Liver (tissue), 9 donors: ENCODE results near the gene USP9X. TPM values are rescaled to one million over a fixed set of nuclear protein-coding genes. Genes with fewer than 3 reads are reported as not detected.

Experiments
- DNase-seq: peaks from one replicate; pipeline ENCODE4 v3.0.0-alpha.2; 2017; ENCODE audit warnings: low spot score
- H3K27ac ChIP-seq, 2 donors: one replicate each; pipeline ENCODE4 v1.7.0; 2013; ENCODE audit warnings: inconsistent platforms in 2 of 2, low read length in 2 of 2, control low read depth in 1 of 2, low read depth in 1 of 2, mild to moderate bottlenecking in 1 of 2
- H3K27me3 ChIP-seq, 4 donors: one replicate each; pipeline versions ENCODE4 v1.6.1 to v1.7.0; 2013; ENCODE audit warnings: low read length in 3 of 4, inconsistent platforms in 1 of 4, mild to moderate bottlenecking in 1 of 4, moderate library complexity in 1 of 4; ENCODE audit not compliant: control insufficient read depth in 4 of 4, insufficient read depth in 4 of 4
- H3K36me3 ChIP-seq, 4 donors: one replicate each; pipeline versions ENCODE4 v1.6.1 to v1.7.0; 2013; ENCODE audit warnings: low read length in 3 of 4, mild to moderate bottlenecking in 3 of 4, low read depth in 1 of 4, moderate library complexity in 1 of 4; ENCODE audit not compliant: control insufficient read depth in 4 of 4, insufficient read depth in 3 of 4
- H3K4me1 ChIP-seq, 4 donors: one replicate each; pipeline versions ENCODE4 v1.6.1 to v1.7.0; 2013; ENCODE audit warnings: low read length in 3 of 4, mild to moderate bottlenecking in 3 of 4, moderate library complexity in 1 of 4; ENCODE audit not compliant: control insufficient read depth in 4 of 4, insufficient read depth in 4 of 4
- H3K4me3 ChIP-seq, 3 donors: one replicate each; pipeline versions ENCODE4 v1.6.1 to v1.7.0; 2013; ENCODE audit warnings: low read length in 3 of 3, control low read depth in 1 of 3, low read depth in 1 of 3, mild to moderate bottlenecking in 1 of 3
- H3K9ac ChIP-seq, 2 donors: one replicate each; pipeline ENCODE4 v1.7.0; 2013; ENCODE audit warnings: low read length in 2 of 2, mild to moderate bottlenecking in 2 of 2, moderate library complexity in 2 of 2, control low read depth in 1 of 2, low read depth in 1 of 2
- H3K9me3 ChIP-seq, 4 donors: one replicate each; pipeline versions ENCODE4 v1.6.1 to v1.7.0; 2013; ENCODE audit warnings: low read length in 3 of 4; ENCODE audit not compliant: control insufficient read depth in 4 of 4
- ATF3 ChIP-seq: IDR thresholded peaks from 2 replicates; pipeline ENCODE4 v1.6.1; 2016; ENCODE audit warnings: antibody characterized with exemption
- EGR1 ChIP-seq, 2 donors: IDR thresholded peaks; 2 replicates each; pipeline ENCODE4 v1.6.1; 2016 to 2018; ENCODE audit warnings: antibody characterized with exemption in 2 of 2, low read depth in 2 of 2
- FOXA1 ChIP-seq: IDR thresholded peaks from 2 replicates; pipeline ENCODE4 v1.6.1; 2016; ENCODE audit warnings: antibody characterized with exemption
- FOXA2 ChIP-seq: IDR thresholded peaks from 2 replicates; pipeline ENCODE4 v1.6.1; 2016; ENCODE audit warnings: antibody characterized with exemption
- GABPA ChIP-seq, 2 donors: IDR thresholded peaks in 1 of 2; conservative IDR thresholded peaks in 1 of 2; 2 replicates each; pipeline ENCODE4 v1.6.1; 2016; ENCODE audit warnings: antibody characterized with exemption in 2 of 2, mild to moderate bottlenecking in 1 of 2, moderate library complexity in 1 of 2
- HNF4A ChIP-seq, 2 donors: conservative IDR thresholded peaks; 2 replicates each; pipeline ENCODE4 v1.6.1; 2016; ENCODE audit warnings: antibody characterized with exemption in 2 of 2, mild to moderate bottlenecking in 2 of 2
- HNF4G ChIP-seq: IDR thresholded peaks from 2 replicates; pipeline ENCODE4 v1.6.1; 2016; ENCODE audit warnings: antibody characterized with exemption
- JUND ChIP-seq, 2 donors: IDR thresholded peaks; 2 replicates each; pipeline ENCODE4 v1.6.1; 2016; ENCODE audit warnings: antibody characterized with exemption in 2 of 2
- NR2F2 ChIP-seq: IDR thresholded peaks from 2 replicates; pipeline ENCODE4 v1.6.1; 2016; ENCODE audit warnings: antibody characterized with exemption
- REST ChIP-seq: IDR thresholded peaks from 2 replicates; pipeline ENCODE4 v1.6.1; 2016; ENCODE audit warnings: antibody characterized with exemption, mild to moderate bottlenecking
- RXRA ChIP-seq, 2 donors: IDR thresholded peaks; 2 replicates each; pipeline ENCODE4 v1.6.1; 2017 to 2018; ENCODE audit warnings: antibody characterized with exemption in 2 of 2, mild to moderate bottlenecking in 1 of 2
- SP1 ChIP-seq: IDR thresholded peaks from 2 replicates; pipeline ENCODE4 v1.6.1; 2018; ENCODE audit warnings: antibody characterized with exemption, mild to moderate bottlenecking
- TAF1 ChIP-seq: conservative IDR thresholded peaks from 2 replicates; pipeline ENCODE4 v1.6.1; 2016; ENCODE audit warnings: antibody characterized with exemption, mild to moderate bottlenecking
- YY1 ChIP-seq: IDR thresholded peaks from 2 replicates; pipeline ENCODE4 v1.6.1; 2016; ENCODE audit warnings: antibody characterized with exemption, mild to moderate bottlenecking
- WGBS: extraction: QIAGEN DNeasy Blood & Tissue Kit; methylation state at CpG from one replicate; pipeline ENCODE4 v1.1.7; 2013; 5-methylcytosine and 5-hydroxymethylcytosine counted together
- polyA plus RNA-seq, 2 donors: library from polyadenylated mRNA; stranded (reverse) in 1 of 2; unstranded in 1 of 2; fragments of 200-250 nt in 1 of 2; fragments of >200 nt in 1 of 2; fragmentation: Nextera tagmentation in 1 of 2; extraction: Ambion mirVana in 1 of 2; gene quantifications; one replicate each; pipeline versions ENCODE4 v1.2.1 to v1.2.3, GENCODE V29; 2013 to 2015
- total RNA-seq, 2 donors: library from RNA; depleted of rRNA; stranded (reverse); fragments of >200 nt; gene quantifications; one replicate each; pipeline ENCODE4 v1.2.3, GENCODE V29; 2014
- TF ChIP-seq, protein P1 (sequence below): IDR thresholded peaks from 2 replicates; pipeline ENCODE4 v1.6.1; 2016; ENCODE audit warnings: antibody characterized with exemption
- TF ChIP-seq, protein P2 (sequence below): IDR thresholded peaks from 2 replicates; pipeline ENCODE4 v1.6.1; 2016; ENCODE audit warnings: antibody characterized with exemption
- donor health status: healthy.
- donor health status: healthy.
- donor health status: healthy.
- donor health status: healthy.
- donor health status: healthy.

USP9X gene
- total and polyA plus RNA-seq, 4 donors, result 13.4 to 117 (median 60.9) TPM

DNA sequence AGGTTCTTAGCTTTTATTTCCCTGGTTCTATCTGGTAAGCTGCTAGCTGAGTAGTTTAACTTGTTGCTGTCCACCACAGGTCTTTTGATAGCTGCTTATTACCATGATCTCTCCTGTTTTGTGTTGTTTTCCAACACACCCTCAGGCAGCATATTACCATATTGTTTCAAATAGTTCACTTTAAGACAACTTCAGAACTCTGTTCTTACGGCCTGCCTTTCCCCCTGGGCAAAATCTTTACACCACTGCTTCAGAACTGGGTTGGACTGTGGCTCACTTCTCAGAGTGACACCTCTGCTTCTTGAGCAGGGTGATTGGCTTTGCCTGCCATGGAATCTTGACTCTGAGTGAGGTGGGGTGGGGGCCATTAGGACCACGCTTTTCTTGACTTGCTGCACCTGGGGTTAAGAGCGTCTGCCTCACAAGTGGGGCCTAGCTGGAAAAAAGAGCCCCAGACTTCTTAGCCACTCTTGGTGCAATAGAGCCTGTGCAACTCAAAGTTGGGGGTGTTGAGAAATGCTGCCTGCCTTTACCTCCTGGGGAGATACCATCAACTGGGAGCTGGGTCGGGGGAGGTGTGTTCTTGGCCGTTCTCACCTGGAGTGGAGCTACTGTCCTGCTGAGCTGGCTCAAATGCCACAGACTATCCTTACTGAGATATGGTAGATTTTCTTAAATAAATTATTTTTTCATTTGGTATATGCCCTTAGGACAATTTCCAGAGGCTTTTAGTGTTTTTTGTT lies 23.4 kb downstream of the USP9X start:
- Histone ChIP-seq H3K9ac (no peak overlapping the region), H3K27me3 (no peaks in the 10 kb centered on the region), H3K4me1 (peaks cover 0 to 36% (median 29%) of the 10 kb centered on the region in 4 donors), H3K9me3 (no peaks in the 10 kb centered on the region), H3K36me3 (no peaks in the 10 kb centered on the region), H3K27ac (no peak overlapping the region), H3K4me3 (no peak overlapping the region)
- TF ChIP-seq YY1 (no peak), EGR1 (IDR thresholded peaks at IDR 0.05; ENCODE audit: low read depth in 2 of 2) (no peak), FOXA1 (no peak), ATF3 (no peak), SP1 (no peak), GABPA (IDR thresholded peaks at IDR 0.05 in 1 of 2, conservative IDR thresholded peaks at IDR 0.05 in 1 of 2) (no peak), REST (no peak), JUND (IDR thresholded peaks at IDR 0.05) (no peak), RXRA (IDR thresholded peaks at IDR 0.05) (no peak), HNF4A (conservative IDR thresholded peaks at IDR 0.05) (no peak), FOXA2 (no peak)
- TF ChIP-seq, protein P1, sequence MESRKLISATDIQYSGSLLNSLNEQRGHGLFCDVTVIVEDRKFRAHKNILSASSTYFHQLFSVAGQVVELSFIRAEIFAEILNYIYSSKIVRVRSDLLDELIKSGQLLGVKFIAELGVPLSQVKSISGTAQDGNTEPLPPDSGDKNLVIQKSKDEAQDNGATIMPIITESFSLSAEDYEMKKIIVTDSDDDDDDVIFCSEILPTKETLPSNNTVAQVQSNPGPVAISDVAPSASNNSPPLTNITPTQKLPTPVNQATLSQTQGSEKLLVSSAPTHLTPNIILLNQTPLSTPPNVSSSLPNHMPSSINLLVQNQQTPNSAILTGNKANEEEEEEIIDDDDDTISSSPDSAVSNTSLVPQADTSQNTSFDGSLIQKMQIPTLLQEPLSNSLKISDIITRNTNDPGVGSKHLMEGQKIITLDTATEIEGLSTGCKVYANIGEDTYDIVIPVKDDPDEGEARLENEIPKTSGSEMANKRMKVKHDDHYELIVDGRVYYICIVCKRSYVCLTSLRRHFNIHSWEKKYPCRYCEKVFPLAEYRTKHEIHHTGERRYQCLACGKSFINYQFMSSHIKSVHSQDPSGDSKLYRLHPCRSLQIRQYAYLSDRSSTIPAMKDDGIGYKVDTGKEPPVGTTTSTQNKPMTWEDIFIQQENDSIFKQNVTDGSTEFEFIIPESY, result no peak
- TF ChIP-seq, protein P2, sequence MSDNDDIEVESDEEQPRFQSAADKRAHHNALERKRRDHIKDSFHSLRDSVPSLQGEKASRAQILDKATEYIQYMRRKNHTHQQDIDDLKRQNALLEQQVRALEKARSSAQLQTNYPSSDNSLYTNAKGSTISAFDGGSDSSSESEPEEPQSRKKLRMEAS, result no peak
- DNase-seq, result no peak
- 59% methylated on average over 5 of the region's 5 CpGs for WGBS

GRCh38 chrX:41110801-41111625 lies 25.8 kb downstream of the USP9X start:
- H3K27ac ChIP-seq, result no peak overlapping the region
- no peaks in the 10 kb centered on the region for H3K9me3 ChIP-seq
- H3K9ac ChIP-seq, result no peak overlapping the region
- no peak overlapping the region for H3K4me3 ChIP-seq
- H3K27me3 ChIP-seq, result no peaks in the 10 kb centered on the region
- WGBS, result 62% methylated on average over 7 of the region's 7 CpGs
- H3K36me3 ChIP-seq, result no peaks in the 10 kb centered on the region
- H3K4me1 ChIP-seq, result peaks cover 0 to 42% (median 26%) of the 10 kb centered on the region in 4 donors
- DNase-seq, result no peak
- TF ChIP-seq ATF3, result no peak
- no peak for TF ChIP-seq EGR1 (IDR thresholded peaks at IDR 0.05; ENCODE audit: low read depth in 2 of 2)
- no peak for TF ChIP-seq RXRA (IDR thresholded peaks at IDR 0.05)
- no peak for TF ChIP-seq HNF4A (conservative IDR thresholded peaks at IDR 0.05)
- no peak for TF ChIP-seq FOXA2
- TF ChIP-seq REST, result no peak
- TF ChIP-seq GABPA (IDR thresholded peaks at IDR 0.05 in 1 of 2, conservative IDR thresholded peaks at IDR 0.05 in 1 of 2), result no peak
- TF ChIP-seq, protein P1, result no peak
- TF ChIP-seq NR2F2, result no peak
- no peak for TF ChIP-seq FOXA1
- no peak for TF ChIP-seq TAF1
- no peak for TF ChIP-seq HNF4G
- TF ChIP-seq, protein P2, result no peak
- no peak for TF ChIP-seq YY1
